Measurements from ENCODE around the gene FMNL2. TPM values are rescaled to one million over a fixed set of nuclear protein-coding genes. Genes with fewer than 3 reads are reported as not detected.
A peak's percentile ranks its signal among the peaks of the same experiment; 100 is the strongest.
"Not testable (repeated sequence)": the region's sequence is repeated elsewhere in the genome, so short reads cannot be mapped to it uniquely, and the experiment has no call there.

FMNL2 gene
- total RNA-seq, 2 experiments from 2014 or later = 0.05 to 0.21 TPM

- H3K4me1 Mint-ChIP-seq (ENCODE audit: low read depth); H3K27me3 Mint-ChIP-seq (ENCODE audit: low read depth); POLR2A ChIA-PET; H3K27ac Mint-ChIP-seq; DNase-seq; H3K36me3 Mint-ChIP-seq (ENCODE audit: low read depth); CTCF ChIA-PET; ATAC-seq; H3K9me3 Mint-ChIP-seq (ENCODE audit: insufficient read depth); H3K4me3 Mint-ChIP-seq: not testable (repeated sequence)
Observed at GRCh38 chr2:152325126-152325525, 9.8 kb upstream of the FMNL2 start.

DNA sequence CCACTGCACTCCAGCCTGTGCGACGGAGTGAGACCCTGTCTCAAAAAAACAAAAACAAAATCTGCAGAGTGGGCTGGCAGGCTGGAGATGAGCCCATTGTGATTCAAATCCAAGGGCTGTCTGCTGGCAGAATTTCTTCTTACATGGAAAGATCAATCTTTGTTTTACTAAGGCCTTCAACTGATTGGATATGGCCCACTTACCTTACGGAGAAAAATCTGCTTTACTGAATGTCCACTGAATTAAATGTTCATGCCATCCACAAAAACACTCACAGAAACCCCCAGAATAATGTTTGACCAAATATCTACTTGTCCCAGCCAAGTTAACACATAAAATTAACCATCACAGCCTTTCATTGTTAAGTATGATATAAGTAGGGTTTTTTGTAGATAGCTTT lies 8.3 kb upstream of the FMNL2 start:
- no peak for ATAC-seq
- Mint-ChIP-seq H3K27me3 (ENCODE audit: low read depth) (peaks cover 3% of the 10 kb centered on the region), H3K4me1 (ENCODE audit: low read depth) (no peaks in the 10 kb centered on the region), H3K27ac (no peak overlapping the region), H3K9me3 (ENCODE audit: insufficient read depth) (no peaks in the 10 kb centered on the region), H3K4me3 (no peak overlapping the region), H3K36me3 (ENCODE audit: low read depth) (no peaks in the 10 kb centered on the region)
- CTCF ChIA-PET = interaction anchor here (0.8 kb wide), 1 partner anchor 310 kb away, joined by 3 read pairs; no protein-coding TSS in a partner anchor
- DNase-seq = no peak
- POLR2A ChIA-PET = no interaction called here

DNA sequence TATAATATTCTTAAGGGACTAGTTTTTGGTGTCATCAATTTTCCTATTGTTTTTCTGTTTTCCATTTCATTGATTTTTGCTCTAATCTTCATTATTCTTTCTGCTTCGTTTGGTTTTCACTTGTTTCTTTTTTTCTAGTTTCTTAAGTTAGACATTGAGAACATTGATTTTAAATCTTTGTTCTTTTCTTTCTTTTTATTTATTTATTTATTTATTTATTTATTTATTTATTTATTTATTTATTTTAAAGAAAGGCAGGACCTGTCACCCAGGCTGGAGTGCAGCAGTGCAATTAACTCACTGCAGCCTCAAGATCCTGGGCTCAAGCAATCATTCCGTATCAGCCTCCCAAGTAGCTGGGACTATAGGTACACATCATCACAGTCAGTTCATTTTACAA lies 7.0 kb upstream of the FMNL2 start:
- ATAC-seq (no peak), DNase-seq (no peak)
- ChIA-PET CTCF (no interaction called here), POLR2A (no interaction called here)
- Mint-ChIP-seq H3K27ac (no peak overlapping the region), H3K36me3 (ENCODE audit: low read depth) (no peaks in the 10 kb centered on the region), H3K4me3 (no peak overlapping the region), H3K27me3 (ENCODE audit: low read depth) (peaks cover 3% of the 10 kb centered on the region), H3K4me1 (ENCODE audit: low read depth) (no peaks in the 10 kb centered on the region), H3K9me3 (ENCODE audit: insufficient read depth) (no peaks in the 10 kb centered on the region)

GRCh38 chr2:152330235-152330866 lies 4.6 kb upstream of the FMNL2 start:
- DNase-seq (no peak), ATAC-seq (no peak)
- CTCF ChIA-PET = no interaction called here
- H3K36me3 Mint-ChIP-seq (ENCODE audit: low read depth) = no peaks in the 10 kb centered on the region
- no peaks in the 10 kb centered on the region for H3K9me3 Mint-ChIP-seq (ENCODE audit: insufficient read depth)
- H3K4me3 Mint-ChIP-seq = no peak overlapping the region
- H3K4me1 Mint-ChIP-seq (ENCODE audit: low read depth) = peaks cover 3% of the 10 kb centered on the region
- no peak overlapping the region for H3K27ac Mint-ChIP-seq
- H3K27me3 Mint-ChIP-seq (ENCODE audit: low read depth) = peaks cover 15% of the 10 kb centered on the region
- POLR2A ChIA-PET = no interaction called here

GRCh38 chr2:152334701-152335015 lies 316 bp upstream of the FMNL2 start:
- no peaks in the 10 kb centered on the region for H3K9me3 Mint-ChIP-seq (ENCODE audit: insufficient read depth)
- peaks cover 8% of the 10 kb centered on the region for H3K4me1 Mint-ChIP-seq (ENCODE audit: low read depth)
- ChIA-PET CTCF (no interaction called here), POLR2A (no interaction called here)
- ATAC-seq (no peak), DNase-seq (no peak)
- peak overlapping the region; percentile 72 for H3K4me3 Mint-ChIP-seq
- H3K27ac Mint-ChIP-seq = no peak overlapping the region
- peaks cover 37% of the 10 kb centered on the region for H3K27me3 Mint-ChIP-seq (ENCODE audit: low read depth)
- H3K36me3 Mint-ChIP-seq (ENCODE audit: low read depth) = no peaks in the 10 kb centered on the region

DNA sequence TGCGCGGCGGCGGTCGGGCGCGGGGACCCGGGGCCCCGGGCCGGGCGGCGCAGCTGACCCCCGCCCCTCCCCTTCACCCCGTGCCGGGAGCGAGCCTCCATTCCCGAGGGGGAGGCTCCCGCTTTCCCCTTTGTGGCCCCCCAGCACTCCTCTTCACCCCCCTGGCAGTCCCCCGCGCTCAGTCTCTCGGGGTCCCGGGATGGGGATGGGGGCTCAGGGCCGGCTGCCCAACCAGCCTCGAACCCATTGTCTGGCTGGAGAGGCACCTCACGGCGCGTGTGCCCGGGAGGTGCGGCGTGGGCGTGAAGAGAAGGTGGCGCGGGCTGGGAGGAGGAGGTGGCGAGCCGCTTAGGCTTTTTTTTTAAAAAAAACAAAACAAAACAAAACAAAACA lies 748 bp downstream of the FMNL2 start:
- ChIA-PET POLR2A (no interaction called here), CTCF (no interaction called here)
- DNase-seq (no peak), ATAC-seq (no peak)
- H3K4me1 Mint-ChIP-seq (ENCODE audit: low read depth) = peaks cover 8% of the 10 kb centered on the region
- no peaks in the 10 kb centered on the region for H3K36me3 Mint-ChIP-seq (ENCODE audit: low read depth)
- H3K9me3 Mint-ChIP-seq (ENCODE audit: insufficient read depth) = no peaks in the 10 kb centered on the region
- H3K27ac Mint-ChIP-seq = no peak overlapping the region
- peaks cover 37% of the 10 kb centered on the region for H3K27me3 Mint-ChIP-seq (ENCODE audit: low read depth)
- peak overlapping the region; percentile 36 for H3K4me3 Mint-ChIP-seq

- CTCF ChIA-PET = no interaction called here
Observed at GRCh38 chr2:152336119-152336853, 1.3 kb downstream of the FMNL2 start.

DNA sequence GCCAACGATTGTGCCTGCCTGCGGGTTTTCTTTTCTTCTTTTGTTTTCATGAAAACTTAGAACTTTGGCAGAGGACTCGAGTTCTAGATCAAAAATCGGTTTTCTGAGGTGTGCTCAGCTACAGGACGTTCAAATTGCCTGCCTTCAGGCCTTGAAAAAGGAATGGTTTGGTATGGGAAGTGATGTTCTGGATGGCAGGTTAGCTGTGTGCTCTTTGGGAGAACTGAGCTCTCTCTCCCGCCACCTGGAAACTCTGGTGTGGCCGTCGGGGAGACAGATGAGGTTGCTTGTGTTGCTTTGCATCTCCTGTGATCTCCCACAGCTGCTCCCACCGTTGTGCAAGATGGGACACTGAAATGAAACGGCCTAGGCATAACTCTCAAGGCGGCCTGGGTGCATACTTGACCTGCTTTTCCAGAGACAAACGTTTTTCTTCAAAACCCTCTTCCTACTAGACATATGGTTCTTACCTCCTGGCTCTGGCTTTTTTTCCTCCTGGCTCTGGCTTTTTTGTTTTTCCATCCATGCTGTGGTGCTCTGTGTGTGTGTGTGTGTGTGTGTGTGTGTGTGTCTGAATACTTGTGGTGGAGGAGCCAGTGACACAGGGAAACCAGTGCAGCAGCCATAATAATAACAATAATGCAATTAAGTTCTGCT lies 2.0 kb downstream of the FMNL2 start:
- CTCF ChIA-PET = no interaction called here
- DNase-seq (no peak), ATAC-seq (no peak)
- POLR2A ChIA-PET = no interaction called here
- H3K4me3 Mint-ChIP-seq = peak overlapping the region; percentile 60
- H3K27me3 Mint-ChIP-seq (ENCODE audit: low read depth) = peaks cover 42% of the 10 kb centered on the region
- no peaks in the 10 kb centered on the region for H3K9me3 Mint-ChIP-seq (ENCODE audit: insufficient read depth)
- H3K4me1 Mint-ChIP-seq (ENCODE audit: low read depth) = peaks cover 8% of the 10 kb centered on the region
- H3K36me3 Mint-ChIP-seq (ENCODE audit: low read depth) = no peaks in the 10 kb centered on the region
- no peak overlapping the region for H3K27ac Mint-ChIP-seq

More at GRCh38 chr2:152336119-152336853, 1.3 kb downstream of the FMNL2 start:
- no peaks in the 10 kb centered on the region for H3K36me3 Mint-ChIP-seq (ENCODE audit: low read depth)
- H3K27ac Mint-ChIP-seq = no peak overlapping the region
- H3K27me3 Mint-ChIP-seq (ENCODE audit: low read depth) = peaks cover 41% of the 10 kb centered on the region
- peak overlapping the region; percentile 60 for H3K4me3 Mint-ChIP-seq
- no peaks in the 10 kb centered on the region for H3K9me3 Mint-ChIP-seq (ENCODE audit: insufficient read depth)
- H3K4me1 Mint-ChIP-seq (ENCODE audit: low read depth) = peaks cover 8% of the 10 kb centered on the region
- POLR2A ChIA-PET = no interaction called here
- DNase-seq (no peak), ATAC-seq (no peak)

GRCh38 chr2:152337511-152337903 lies 2.5 kb downstream of the FMNL2 start:
- ATAC-seq = no peak
- Mint-ChIP-seq H3K27ac (no peak overlapping the region), H3K4me1 (ENCODE audit: low read depth) (peaks cover 8% of the 10 kb centered on the region), H3K9me3 (ENCODE audit: insufficient read depth) (no peaks in the 10 kb centered on the region), H3K4me3 (no peak overlapping the region), H3K36me3 (ENCODE audit: low read depth) (no peaks in the 10 kb centered on the region), H3K27me3 (ENCODE audit: low read depth) (peaks cover 42% of the 10 kb centered on the region)
- ChIA-PET POLR2A (no interaction called here), CTCF (interaction anchor here (0.6 kb wide), 1 partner anchor 122 kb away, joined by 3 read pairs; no protein-coding TSS in a partner anchor)
- DNase-seq = no peak

DNA sequence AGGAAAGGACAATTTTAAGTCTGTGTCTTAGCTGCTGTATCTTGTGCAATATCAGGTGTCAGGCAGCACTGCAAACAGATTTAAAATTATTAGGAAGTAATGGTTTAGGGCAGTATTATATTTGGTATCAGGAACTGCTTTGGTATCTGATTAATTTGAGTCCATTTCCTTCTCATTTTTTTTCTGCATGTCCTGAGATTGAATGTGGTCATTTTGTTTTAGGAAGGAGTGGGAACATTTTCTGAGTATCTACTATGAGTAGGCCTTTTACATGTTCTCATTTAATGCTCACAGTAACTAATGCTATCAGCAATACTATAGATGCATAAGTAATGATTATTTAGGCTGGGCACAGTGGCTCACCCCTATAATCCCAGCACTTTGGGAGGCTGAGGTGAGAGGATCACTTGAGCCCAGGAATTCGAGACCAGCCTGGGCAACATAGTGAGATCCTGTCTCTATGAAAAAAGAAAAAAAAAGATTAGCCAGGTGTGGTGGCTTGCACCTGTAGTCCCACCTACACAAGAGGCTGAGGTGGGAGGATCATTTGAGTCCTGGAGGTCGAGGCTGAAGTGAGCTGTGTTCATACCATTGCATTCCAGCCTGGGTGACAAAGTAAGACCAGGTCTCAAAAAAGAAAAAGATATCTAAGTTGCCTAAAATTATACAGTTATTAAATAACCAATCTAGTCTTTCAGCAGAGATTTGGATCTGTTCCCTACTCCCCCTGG lies 4.7 kb downstream of the FMNL2 start:
- no peak for ATAC-seq
- ChIA-PET CTCF (no interaction called here), POLR2A (no interaction called here)
- peaks cover 6% of the 10 kb centered on the region for H3K4me1 Mint-ChIP-seq (ENCODE audit: low read depth)
- H3K27me3 Mint-ChIP-seq (ENCODE audit: low read depth) = peaks cover 36% of the 10 kb centered on the region
- no peaks in the 10 kb centered on the region for H3K36me3 Mint-ChIP-seq (ENCODE audit: low read depth)
- no peak overlapping the region for H3K27ac Mint-ChIP-seq
- no peak overlapping the region for H3K4me3 Mint-ChIP-seq
- H3K9me3 Mint-ChIP-seq (ENCODE audit: insufficient read depth) = no peaks in the 10 kb centered on the region
- DNase-seq = no peak

DNA sequence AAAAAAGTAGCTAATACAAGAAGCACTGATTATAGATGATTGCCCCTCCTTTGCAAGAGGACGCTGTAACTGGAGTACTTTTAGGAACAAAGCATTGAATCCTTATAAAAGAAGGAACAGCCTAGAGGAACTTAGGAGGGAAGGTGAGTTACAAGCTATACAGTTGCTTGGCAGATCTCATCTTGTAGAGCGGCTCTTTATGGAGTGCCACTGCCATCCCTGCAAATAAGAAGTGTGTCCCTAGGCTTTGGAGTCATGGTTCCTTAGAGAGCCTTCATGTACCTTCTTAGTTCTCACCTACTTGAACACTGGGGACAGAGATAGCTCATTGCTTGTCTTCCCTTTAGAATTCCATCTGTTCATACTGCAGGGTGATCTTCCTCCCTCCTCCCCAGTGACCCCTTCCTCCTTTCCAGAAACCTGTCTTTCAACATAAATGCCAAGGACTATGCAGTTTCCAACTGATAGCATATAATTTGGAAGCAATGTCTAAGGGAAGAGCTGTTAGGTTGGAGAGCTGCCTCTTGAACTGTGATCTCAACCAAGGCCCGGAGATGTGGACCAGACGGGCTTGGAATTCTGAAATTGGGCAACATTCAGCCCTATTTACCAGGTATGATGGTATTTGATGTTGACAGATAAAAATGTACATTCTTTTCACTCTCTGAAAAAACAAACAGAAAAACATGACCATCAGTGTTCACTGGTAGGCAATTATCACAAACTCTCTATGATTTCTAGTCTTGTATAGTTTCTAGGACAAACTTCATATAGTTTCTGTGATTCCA lies 7.5 kb downstream of the FMNL2 start:
- DNase-seq (no peak), ATAC-seq (no peak)
- H3K9me3 Mint-ChIP-seq (ENCODE audit: insufficient read depth) = no peaks in the 10 kb centered on the region
- H3K27me3 Mint-ChIP-seq (ENCODE audit: low read depth) = peaks cover 22% of the 10 kb centered on the region
- H3K4me1 Mint-ChIP-seq (ENCODE audit: low read depth) = no peaks in the 10 kb centered on the region
- H3K4me3 Mint-ChIP-seq = no peak overlapping the region
- no peak overlapping the region for H3K27ac Mint-ChIP-seq
- no peaks in the 10 kb centered on the region for H3K36me3 Mint-ChIP-seq (ENCODE audit: low read depth)
- ChIA-PET CTCF (no interaction called here), POLR2A (no interaction called here)
